Erythroblast (primary cell): ENCODE results near the gene NEGR1.

Experiments used
- GATA1 ChIP-seq: IDR thresholded peaks from 2 replicates; pipeline ENCODE4 v1.6.1; 2011; ENCODE audit warnings: low read depth, mild to moderate bottlenecking, control low read depth, low read length, moderate library complexity
- POLR2A ChIP-seq: IDR thresholded peaks from 2 replicates; pipeline ENCODE4 v1.6.1; 2011; ENCODE audit warnings: mild to moderate bottlenecking, low read length

DNA sequence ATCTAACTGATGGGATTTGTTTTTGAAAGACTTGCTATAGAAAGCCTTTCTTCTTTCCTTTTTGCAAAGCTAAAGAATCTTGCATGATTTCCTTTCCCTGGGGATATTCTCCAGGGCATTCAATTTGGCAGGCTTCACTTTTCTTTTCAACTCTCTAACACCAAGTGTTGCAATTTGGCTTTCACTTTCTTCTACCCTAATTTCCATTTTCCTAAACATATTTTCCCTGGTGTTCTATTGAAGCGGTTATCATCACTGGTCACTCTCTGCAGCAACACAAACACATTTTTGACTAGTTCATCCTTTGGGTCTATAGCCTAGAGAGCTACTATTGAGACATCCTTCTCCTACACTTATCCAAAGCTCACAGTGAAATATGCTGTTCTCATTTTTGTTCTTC, 424.5 kb downstream of the NEGR1 start:
- no peak for TF ChIP-seq POLR2A
- TF ChIP-seq GATA1 = no peak
